ENCODE data around the gene C4BPA.

DNA sequence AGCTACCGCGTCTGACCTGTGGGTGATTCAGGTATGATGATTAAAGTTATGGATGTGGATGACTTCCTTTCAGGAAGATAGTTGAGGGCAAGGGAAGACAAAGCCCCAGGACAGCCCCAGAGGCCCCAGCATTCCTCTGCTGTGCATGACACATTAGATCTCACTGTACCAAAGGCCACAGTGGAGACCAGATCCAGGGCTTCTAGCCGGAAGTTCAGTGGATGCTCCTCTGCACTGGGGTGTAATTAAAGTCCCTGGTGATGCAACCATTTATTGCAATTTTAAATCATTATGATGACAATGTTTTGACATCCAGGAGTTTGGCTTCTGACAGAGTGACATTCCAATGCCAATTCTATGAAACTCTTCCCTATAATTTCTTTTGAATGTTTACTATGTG is 5.0 kb downstream of the C4BPA start:
- TF ChIP-seq, protein P1, sequence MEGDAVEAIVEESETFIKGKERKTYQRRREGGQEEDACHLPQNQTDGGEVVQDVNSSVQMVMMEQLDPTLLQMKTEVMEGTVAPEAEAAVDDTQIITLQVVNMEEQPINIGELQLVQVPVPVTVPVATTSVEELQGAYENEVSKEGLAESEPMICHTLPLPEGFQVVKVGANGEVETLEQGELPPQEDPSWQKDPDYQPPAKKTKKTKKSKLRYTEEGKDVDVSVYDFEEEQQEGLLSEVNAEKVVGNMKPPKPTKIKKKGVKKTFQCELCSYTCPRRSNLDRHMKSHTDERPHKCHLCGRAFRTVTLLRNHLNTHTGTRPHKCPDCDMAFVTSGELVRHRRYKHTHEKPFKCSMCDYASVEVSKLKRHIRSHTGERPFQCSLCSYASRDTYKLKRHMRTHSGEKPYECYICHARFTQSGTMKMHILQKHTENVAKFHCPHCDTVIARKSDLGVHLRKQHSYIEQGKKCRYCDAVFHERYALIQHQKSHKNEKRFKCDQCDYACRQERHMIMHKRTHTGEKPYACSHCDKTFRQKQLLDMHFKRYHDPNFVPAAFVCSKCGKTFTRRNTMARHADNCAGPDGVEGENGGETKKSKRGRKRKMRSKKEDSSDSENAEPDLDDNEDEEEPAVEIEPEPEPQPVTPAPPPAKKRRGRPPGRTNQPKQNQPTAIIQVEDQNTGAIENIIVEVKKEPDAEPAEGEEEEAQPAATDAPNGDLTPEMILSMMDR (IDR thresholded peaks at IDR 0.05): no peak
- no peak for TF ChIP-seq ZFX (IDR thresholded peaks at IDR 0.05; ENCODE audit: borderline replicate concordance)

Measured in 22Rv1 (cell line).